GM12801 (cell line): ENCODE measurements around the gene RPTOR.

Experiments used
- TF ChIP-seq, protein P1 (sequence below): IDR thresholded peaks from one replicate; pipeline ENCODE4 v1.5.1; 2011; ENCODE audit warnings: control low read depth; ENCODE audit not compliant: insufficient read length; ENCODE audit errors: extremely low read depth

The RPTOR gene

DNA sequence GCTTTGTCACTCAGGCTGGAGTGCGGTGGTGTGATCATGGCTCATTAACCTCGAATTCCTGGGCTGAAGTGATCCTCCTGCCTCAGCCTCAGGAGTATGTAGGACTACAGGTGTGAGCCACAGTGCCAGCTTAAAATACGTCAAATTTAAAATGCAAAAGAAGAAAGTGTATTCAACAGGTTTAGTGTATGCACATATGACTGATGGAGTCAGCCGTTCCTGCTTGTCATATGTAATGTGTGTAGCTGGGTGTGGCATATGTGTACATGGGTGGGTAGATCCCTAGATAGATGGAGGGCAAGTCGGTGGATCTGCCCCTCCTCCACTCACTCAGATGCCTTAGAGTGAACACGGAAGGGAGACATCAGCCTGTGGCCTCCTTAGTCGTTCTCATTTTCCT is 111.0 kb downstream of the RPTOR start:
- TF ChIP-seq, protein P1, sequence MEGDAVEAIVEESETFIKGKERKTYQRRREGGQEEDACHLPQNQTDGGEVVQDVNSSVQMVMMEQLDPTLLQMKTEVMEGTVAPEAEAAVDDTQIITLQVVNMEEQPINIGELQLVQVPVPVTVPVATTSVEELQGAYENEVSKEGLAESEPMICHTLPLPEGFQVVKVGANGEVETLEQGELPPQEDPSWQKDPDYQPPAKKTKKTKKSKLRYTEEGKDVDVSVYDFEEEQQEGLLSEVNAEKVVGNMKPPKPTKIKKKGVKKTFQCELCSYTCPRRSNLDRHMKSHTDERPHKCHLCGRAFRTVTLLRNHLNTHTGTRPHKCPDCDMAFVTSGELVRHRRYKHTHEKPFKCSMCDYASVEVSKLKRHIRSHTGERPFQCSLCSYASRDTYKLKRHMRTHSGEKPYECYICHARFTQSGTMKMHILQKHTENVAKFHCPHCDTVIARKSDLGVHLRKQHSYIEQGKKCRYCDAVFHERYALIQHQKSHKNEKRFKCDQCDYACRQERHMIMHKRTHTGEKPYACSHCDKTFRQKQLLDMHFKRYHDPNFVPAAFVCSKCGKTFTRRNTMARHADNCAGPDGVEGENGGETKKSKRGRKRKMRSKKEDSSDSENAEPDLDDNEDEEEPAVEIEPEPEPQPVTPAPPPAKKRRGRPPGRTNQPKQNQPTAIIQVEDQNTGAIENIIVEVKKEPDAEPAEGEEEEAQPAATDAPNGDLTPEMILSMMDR = no peak

DNA sequence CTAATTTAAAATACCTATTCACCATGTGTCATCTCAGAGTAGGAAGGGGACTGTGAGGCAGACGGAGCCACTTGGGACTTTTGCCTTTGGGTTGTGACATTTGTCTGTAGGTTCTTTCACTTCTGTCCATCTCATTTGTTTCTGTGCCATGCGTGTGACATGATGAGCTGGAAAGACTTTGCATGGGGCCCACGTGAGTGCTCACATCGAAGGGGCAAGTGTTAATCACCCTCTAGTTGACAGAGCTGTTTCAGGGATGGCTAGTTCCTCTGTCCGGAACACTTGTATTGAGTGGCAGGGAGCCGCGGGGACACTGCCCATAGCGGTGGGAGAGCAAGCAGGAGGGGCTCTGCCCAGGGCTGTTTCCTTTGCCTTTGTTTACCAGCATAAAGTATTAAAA is 112.0 kb downstream of the RPTOR start:
- TF ChIP-seq, protein P1 = no peak

DNA sequence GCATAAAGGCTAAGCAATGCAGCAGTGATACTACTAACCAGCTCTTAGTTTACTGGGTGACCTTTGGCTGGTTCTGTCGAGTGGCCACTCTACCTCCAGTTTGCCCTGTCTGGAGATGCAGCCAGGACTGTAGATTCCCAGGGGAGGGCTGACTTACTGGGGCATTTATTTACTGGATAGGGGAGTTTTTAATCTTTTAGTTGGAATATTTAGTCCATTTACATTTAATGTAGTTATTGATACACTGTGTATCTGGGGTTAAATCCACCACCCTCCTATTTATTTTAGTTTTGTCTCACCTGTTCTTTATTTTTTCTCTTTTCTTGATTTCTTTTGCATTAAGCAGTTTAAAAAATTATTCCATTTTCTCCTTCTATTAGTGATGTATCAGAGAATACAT is 112.9 kb downstream of the RPTOR start:
- TF ChIP-seq, protein P1 = no peak

DNA sequence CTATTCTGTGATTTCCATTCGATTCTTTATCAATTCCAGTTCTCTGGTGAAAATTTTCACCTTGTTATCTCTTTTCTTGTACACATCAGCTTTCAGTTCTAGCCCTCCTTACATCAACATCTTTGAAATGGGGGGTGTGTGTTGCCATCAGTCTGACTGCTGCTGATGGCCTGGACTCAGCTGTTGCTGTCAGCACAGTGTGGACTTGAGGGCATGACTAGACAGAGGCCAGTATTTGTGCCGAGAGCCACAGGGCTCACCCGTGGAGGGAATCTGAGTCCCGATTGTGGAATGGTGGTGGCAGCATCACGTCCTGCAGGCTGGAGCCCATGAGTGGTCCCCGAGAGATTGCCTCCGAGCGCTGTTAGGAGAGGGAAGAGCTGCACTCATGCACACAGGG is 114.2 kb downstream of the RPTOR start:
- TF ChIP-seq, protein P1 = no peak

DNA sequence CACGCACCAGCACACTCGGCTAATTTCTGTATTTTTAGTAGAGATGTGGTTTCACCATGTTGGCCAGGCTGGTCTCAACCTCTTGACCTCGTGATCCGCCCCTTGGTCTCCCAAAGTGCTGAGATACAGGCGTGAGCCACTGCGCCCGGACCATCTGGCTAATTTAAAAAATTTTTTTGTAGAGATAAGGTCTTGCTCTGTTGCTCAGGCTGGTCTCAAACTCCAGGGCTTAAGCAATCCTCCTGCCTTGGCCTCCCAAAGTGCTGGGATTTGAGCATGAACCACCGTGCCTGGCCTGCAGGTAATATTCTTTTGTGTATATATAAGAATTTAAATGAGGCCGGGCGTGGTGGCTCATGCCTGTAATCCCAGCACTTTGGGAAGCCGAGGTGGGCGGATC is 115.0 kb downstream of the RPTOR start:
- TF ChIP-seq, protein P1 = no peak

DNA sequence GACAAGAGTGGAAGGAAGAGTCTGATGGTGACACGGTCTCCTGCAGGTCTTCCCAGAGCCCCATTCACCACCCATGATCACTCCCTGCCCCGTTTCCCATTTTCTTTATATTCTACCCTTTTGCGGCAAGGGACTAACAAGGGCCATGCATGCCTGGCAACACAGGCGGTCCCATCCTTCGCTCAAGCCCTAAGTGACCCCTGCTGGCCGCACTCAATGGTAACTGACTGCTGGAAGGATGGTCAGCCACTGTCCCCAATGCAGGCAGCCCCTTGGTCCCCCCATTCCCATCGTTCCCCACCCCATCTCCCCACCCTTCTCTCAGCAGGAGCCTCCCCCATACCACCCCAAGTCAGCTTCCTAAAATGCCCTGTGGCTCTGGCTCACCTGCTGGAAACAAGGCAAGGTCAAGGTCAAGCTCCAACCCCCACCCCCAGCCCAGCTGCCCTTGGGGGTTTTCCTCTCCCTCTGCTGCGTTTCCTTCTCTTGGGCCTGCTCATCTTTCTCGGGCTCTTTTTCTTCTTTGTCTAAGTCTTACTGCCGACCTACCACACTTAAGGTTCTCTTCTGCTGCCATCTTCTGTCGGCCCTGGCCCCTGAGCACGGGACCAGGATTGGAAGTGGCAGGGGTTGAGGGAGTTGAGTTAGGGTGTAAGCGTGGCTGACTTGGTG is 116.0 kb downstream of the RPTOR start:
- TF ChIP-seq, protein P1 = no peak

DNA sequence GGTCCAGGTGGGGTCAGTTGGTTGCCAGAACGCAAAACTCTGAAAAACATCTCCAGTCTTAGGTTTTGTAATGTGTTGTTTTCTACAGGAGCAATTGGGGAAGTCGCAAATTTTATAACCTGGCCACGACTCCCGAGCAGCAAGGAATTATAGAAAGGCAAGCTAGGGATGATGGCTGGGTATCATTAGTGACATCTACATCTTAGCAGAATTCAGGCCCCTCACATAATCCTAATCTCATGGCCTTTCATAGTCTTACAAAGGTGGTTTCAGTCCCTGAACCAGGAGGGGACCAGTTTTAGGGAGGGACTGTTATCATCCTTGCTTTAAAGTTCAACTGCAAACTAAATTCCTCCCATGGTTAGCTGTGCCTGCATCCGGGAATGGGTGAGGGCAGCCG is 117.9 kb downstream of the RPTOR start:
- TF ChIP-seq, protein P1 = no peak
